Activated naive CD4-positive, alpha-beta T cell treated with anti-CD3 and anti-CD28 coated beads, Interleukin-2, amount 50 U/mL, for 24 hours (primary cell): Measurements from ENCODE around the gene PLXNA2.

Experiments
- H3K27ac Mint-ChIP-seq: one replicate; pipeline ENCODE4 v1.8.0; 2021; ENCODE audit warnings: mild to moderate bottlenecking, mixed read lengths
- H3K27me3 Mint-ChIP-seq: one replicate; pipeline ENCODE4 v1.8.0; 2021; ENCODE audit warnings: mixed read lengths
- H3K36me3 Mint-ChIP-seq: one replicate; pipeline ENCODE4 v1.8.0; 2021; ENCODE audit warnings: mixed read lengths
- H3K4me1 Mint-ChIP-seq: one replicate; pipeline ENCODE4 v1.8.0; 2021; ENCODE audit warnings: mixed read lengths
- H3K4me3 Mint-ChIP-seq: one replicate; pipeline ENCODE4 v1.8.0; 2021; ENCODE audit warnings: mild to moderate bottlenecking, mixed read lengths
- H3K9me3 Mint-ChIP-seq: one replicate; pipeline ENCODE4 v1.8.0; 2021; ENCODE audit warnings: mixed read lengths

The PLXNA2 gene

DNA sequence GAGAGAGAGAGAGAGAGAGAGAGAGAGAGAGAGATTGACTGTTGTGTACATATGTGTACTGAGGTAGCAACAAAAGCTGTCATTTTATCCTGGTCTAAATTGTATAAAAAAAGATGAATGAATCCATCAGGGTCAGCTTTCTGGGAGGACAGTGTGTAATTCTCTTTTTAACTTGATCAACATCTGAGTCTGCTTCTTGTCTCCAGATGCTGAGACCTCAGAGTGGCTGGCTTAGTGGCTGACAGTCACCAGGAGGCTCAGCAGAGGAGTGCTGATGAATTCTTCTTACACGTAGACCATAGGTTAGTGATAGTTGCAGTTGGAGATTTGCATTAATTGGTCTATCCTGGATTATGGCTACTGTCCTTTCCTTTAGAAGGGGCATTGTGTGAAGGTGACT is 28.5 kb upstream of the PLXNA2 start:
- no peak overlapping the region for H3K4me3 Mint-ChIP-seq
- H3K27me3 Mint-ChIP-seq: peaks cover 38% of the 10 kb centered on the region
- H3K36me3 Mint-ChIP-seq: no peaks in the 10 kb centered on the region
- H3K27ac Mint-ChIP-seq: no peak overlapping the region
- H3K9me3 Mint-ChIP-seq: no peaks in the 10 kb centered on the region
- no peaks in the 10 kb centered on the region for H3K4me1 Mint-ChIP-seq

DNA sequence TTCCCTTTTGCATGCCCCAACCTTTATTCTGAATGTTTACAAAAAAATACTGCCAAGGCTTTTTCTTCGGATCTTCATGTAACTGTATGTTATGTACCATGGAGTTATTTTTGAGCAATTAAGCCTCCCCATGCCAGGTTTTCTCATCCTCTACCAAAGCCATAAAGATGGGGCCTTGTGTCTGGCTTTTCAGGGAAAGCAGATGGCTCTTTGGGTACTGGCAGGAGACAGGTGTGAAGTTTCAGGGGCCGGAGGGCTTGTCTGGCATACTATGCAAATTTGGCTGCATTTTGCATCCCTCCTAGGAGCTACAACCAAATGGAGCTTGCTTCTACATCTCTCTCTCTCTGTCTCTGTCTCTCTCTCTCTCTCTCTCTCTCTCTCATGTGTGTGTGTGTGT is 28.1 kb upstream of the PLXNA2 start:
- H3K27ac Mint-ChIP-seq: no peak overlapping the region

GRCh38 chr1:208271236-208271635 is 27.1 kb upstream of the PLXNA2 start:
- H3K27me3 Mint-ChIP-seq: peaks cover 34% of the 10 kb centered on the region

More for the DNA sequence above, 28.1 kb upstream of the PLXNA2 start:
- Mint-ChIP-seq H3K4me3 (no peak overlapping the region), H3K36me3 (no peaks in the 10 kb centered on the region), H3K27me3 (peaks cover 40% of the 10 kb centered on the region), H3K9me3 (no peaks in the 10 kb centered on the region), H3K4me1 (no peaks in the 10 kb centered on the region)

GRCh38 chr1:208270651-208271141 is 26.5 kb upstream of the PLXNA2 start:
- no peak overlapping the region for H3K27ac Mint-ChIP-seq
- H3K36me3 Mint-ChIP-seq: no peaks in the 10 kb centered on the region
- no peaks in the 10 kb centered on the region for H3K4me1 Mint-ChIP-seq
- no peak overlapping the region for H3K4me3 Mint-ChIP-seq
- H3K9me3 Mint-ChIP-seq: no peaks in the 10 kb centered on the region
- peaks cover 31% of the 10 kb centered on the region for H3K27me3 Mint-ChIP-seq

More at GRCh38 chr1:208271236-208271635, 27.1 kb upstream of the PLXNA2 start:
- no peaks in the 10 kb centered on the region for H3K9me3 Mint-ChIP-seq
- no peaks in the 10 kb centered on the region for H3K4me1 Mint-ChIP-seq
- H3K27ac Mint-ChIP-seq: no peak overlapping the region
- no peaks in the 10 kb centered on the region for H3K36me3 Mint-ChIP-seq
- H3K4me3 Mint-ChIP-seq: no peak overlapping the region

- Mint-ChIP-seq H3K27me3 (peaks cover 26% of the 10 kb centered on the region), H3K9me3 (no peaks in the 10 kb centered on the region), H3K4me1 (no peaks in the 10 kb centered on the region), H3K27ac (no peak overlapping the region), H3K4me3 (no peak overlapping the region), H3K36me3 (no peaks in the 10 kb centered on the region)
Measured at GRCh38 chr1:208269338-208269666, 25.1 kb upstream of the PLXNA2 start.

DNA sequence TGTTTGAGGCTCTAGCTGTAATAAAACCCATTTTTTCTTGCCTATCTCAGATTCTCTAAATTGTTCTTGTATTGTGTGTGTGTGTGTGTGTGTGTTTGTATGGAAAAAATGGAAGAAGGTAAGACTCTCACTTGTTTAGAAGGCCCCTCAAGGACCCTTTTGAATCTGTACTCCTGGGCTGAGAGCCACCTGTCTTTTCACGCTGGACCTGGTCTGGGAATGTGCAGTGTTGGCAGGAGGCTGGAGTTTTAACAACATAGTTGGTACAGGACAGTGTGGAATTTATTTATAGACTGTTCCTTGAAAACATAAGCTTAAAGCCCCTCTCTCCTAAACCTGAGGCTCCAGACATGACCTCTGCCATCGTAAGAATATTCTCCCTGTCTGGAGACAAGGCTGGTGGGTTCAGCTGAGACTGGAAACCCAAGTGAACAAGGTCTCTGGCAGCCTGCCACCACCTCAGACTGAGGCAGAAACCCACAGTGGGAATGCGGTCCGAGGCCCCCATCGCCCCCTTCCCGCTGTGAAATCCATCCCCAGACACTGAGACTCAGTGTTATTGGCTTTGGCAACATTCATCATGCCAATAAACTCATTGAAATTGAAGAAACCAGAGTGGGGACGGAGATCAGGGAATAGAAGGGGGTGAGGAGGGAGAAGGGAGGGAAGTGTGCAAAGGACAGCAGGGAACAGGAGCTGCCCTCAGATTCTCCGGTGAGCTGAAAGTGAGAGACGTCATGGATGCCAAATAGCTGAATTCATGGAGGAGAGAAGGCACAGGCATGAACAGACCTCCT is 24.6 kb upstream of the PLXNA2 start:
- Mint-ChIP-seq H3K4me3 (no peak overlapping the region), H3K4me1 (no peaks in the 10 kb centered on the region), H3K9me3 (no peaks in the 10 kb centered on the region), H3K27ac (no peak overlapping the region), H3K27me3 (peaks cover 26% of the 10 kb centered on the region), H3K36me3 (no peaks in the 10 kb centered on the region)

DNA sequence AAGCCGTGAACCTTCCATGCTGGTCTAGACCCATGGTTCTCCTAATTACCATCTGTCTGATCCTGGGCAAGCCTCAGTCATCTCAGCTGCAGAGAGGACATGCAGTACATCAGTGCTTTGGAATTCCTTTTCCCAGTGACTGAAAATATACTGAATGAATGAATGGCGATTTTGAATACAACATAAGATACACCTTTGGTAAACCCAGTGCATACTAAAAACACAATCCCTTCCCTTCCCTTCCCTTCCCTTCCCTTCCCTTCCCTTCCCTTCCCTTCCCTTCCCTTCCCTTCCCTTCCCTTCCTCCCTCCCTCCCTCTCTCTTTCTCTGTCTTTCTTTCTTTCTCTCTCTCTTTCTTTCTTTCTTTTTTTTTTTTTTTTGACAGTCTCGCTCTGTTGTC is 21.3 kb upstream of the PLXNA2 start:
- H3K9me3 Mint-ChIP-seq: no peaks in the 10 kb centered on the region

GRCh38 chr1:208265122-208265469 is 20.9 kb upstream of the PLXNA2 start:
- peaks cover 22% of the 10 kb centered on the region for H3K27me3 Mint-ChIP-seq
- H3K9me3 Mint-ChIP-seq: no peaks in the 10 kb centered on the region
- H3K27ac Mint-ChIP-seq: no peak overlapping the region
- H3K36me3 Mint-ChIP-seq: no peaks in the 10 kb centered on the region
- no peak overlapping the region for H3K4me3 Mint-ChIP-seq
- H3K4me1 Mint-ChIP-seq: no peaks in the 10 kb centered on the region

More for the DNA sequence above, 21.3 kb upstream of the PLXNA2 start:
- no peaks in the 10 kb centered on the region for H3K36me3 Mint-ChIP-seq
- H3K27me3 Mint-ChIP-seq: peaks cover 23% of the 10 kb centered on the region
- no peak overlapping the region for H3K27ac Mint-ChIP-seq
- no peaks in the 10 kb centered on the region for H3K4me1 Mint-ChIP-seq
- H3K4me3 Mint-ChIP-seq: no peak overlapping the region

DNA sequence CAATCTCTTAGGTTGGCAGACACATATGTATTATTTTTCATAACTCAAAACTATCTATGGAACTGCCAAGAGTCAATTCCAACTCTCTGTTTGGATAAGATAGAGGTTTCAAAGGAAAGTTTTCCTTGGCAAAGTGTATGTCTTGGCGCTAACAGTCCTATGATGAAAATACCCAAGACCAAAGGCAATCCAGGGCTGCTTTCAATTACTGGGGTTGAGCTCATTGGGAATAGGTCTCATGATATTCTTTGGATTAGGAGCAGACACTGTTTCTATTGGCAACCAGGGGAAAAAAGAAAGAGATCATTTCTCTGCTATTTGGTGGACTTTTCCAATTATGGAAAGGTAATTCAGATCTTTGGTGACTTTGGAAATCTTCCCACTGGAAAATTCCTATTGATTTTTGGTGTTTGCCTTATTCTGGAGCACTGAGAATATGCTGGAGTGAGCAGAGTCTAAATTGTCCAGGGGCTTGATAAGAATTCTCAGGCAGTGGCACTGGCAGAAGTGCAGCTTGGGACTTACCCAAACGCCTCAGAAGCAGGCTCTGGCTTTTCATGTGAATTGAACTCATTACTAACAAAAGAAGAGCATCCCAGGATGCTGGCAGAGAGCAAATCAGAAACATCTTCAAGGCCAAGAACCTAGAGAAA is 20.4 kb upstream of the PLXNA2 start:
- peaks cover 20% of the 10 kb centered on the region for H3K27me3 Mint-ChIP-seq
- H3K9me3 Mint-ChIP-seq: no peaks in the 10 kb centered on the region

GRCh38 chr1:208261874-208262273 is 17.7 kb upstream of the PLXNA2 start:
- Mint-ChIP-seq H3K4me1 (no peaks in the 10 kb centered on the region), H3K4me3 (no peak overlapping the region), H3K36me3 (no peaks in the 10 kb centered on the region), H3K27ac (no peak overlapping the region), H3K9me3 (no peaks in the 10 kb centered on the region), H3K27me3 (peaks cover 13% of the 10 kb centered on the region)

More for the DNA sequence above, 20.4 kb upstream of the PLXNA2 start:
- Mint-ChIP-seq H3K27ac (no peak overlapping the region), H3K4me3 (no peak overlapping the region), H3K36me3 (no peaks in the 10 kb centered on the region), H3K4me1 (no peaks in the 10 kb centered on the region)

GRCh38 chr1:208258277-208258676 is 14.1 kb upstream of the PLXNA2 start:
- no peaks in the 10 kb centered on the region for H3K36me3 Mint-ChIP-seq
- no peaks in the 10 kb centered on the region for H3K4me1 Mint-ChIP-seq
- no peaks in the 10 kb centered on the region for H3K9me3 Mint-ChIP-seq
- no peak overlapping the region for H3K27ac Mint-ChIP-seq
- peaks cover 18% of the 10 kb centered on the region for H3K27me3 Mint-ChIP-seq
- no peak overlapping the region for H3K4me3 Mint-ChIP-seq

DNA sequence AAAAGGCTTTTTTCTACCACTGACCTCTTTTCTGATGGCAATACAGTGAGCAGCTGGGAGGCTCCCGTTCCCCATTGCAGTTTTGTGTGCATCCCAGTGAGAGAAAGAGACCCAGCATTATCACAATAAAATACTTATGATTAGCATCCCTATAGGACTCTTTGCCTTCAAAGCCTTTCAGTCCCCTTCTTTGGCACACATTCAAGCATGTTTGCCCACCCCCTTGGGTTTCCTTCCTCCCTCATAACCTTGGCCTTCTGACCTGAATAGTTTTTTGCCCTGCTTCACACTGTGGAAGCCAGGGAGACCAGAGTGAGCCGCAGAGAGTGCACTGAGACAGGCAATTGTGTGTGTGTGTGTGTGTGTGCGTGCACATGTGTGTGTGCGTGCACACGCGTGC is 13.2 kb upstream of the PLXNA2 start:
- no peaks in the 10 kb centered on the region for H3K36me3 Mint-ChIP-seq
- H3K27me3 Mint-ChIP-seq: peaks cover 21% of the 10 kb centered on the region
- no peak overlapping the region for H3K4me3 Mint-ChIP-seq
- no peaks in the 10 kb centered on the region for H3K4me1 Mint-ChIP-seq
- no peak overlapping the region for H3K27ac Mint-ChIP-seq
- no peaks in the 10 kb centered on the region for H3K9me3 Mint-ChIP-seq

DNA sequence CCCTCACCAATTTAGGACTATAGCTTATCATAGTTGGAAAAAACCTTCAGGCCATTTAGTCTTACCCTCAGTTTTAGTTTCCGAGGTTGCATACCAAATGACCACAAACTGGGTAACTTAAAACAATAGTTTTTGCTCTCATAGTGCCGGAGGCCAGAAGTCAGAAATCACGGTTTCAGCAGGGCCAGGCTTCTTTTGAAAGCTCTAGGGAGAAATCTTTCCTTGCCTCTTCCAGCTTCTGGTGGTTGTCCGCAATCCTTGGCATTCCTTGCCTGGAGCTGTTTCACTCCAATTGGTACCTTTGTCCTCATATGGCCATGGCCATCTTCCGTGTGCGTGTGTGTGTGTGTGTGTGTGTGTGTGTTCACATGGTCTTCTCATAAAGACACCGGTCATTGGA is 12.4 kb upstream of the PLXNA2 start:
- H3K27ac Mint-ChIP-seq: no peak overlapping the region
- no peaks in the 10 kb centered on the region for H3K9me3 Mint-ChIP-seq
- H3K27me3 Mint-ChIP-seq: peaks cover 24% of the 10 kb centered on the region
- no peak overlapping the region for H3K4me3 Mint-ChIP-seq
- no peaks in the 10 kb centered on the region for H3K4me1 Mint-ChIP-seq
- no peaks in the 10 kb centered on the region for H3K36me3 Mint-ChIP-seq

DNA sequence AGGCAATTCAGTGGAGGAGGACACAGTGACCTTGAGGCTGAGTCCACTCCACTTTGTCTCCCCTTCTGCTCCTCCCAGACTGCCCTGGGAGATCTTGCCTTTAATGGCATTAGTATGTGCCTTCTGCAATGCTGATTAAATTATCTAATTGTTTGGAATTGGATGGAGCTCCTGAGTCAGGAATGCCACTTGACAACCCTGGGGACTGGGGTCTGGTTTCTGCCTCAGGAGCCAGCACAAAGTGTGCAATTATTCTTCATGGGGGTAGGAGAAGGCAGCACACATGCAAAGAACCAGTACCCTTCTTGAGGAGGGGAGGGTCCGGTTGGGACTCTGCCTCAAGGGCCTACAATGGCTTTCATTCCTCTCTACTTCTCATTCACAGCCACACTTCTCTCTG is 11.9 kb upstream of the PLXNA2 start:
- Mint-ChIP-seq H3K4me3 (no peak overlapping the region), H3K9me3 (no peaks in the 10 kb centered on the region), H3K27ac (no peak overlapping the region), H3K36me3 (no peaks in the 10 kb centered on the region), H3K27me3 (peaks cover 26% of the 10 kb centered on the region), H3K4me1 (no peaks in the 10 kb centered on the region)

- H3K36me3 Mint-ChIP-seq: no peaks in the 10 kb centered on the region
- H3K27ac Mint-ChIP-seq: no peak overlapping the region
- no peak overlapping the region for H3K4me3 Mint-ChIP-seq
- H3K4me1 Mint-ChIP-seq: no peaks in the 10 kb centered on the region
- no peaks in the 10 kb centered on the region for H3K9me3 Mint-ChIP-seq
- H3K27me3 Mint-ChIP-seq: peaks cover 23% of the 10 kb centered on the region
Measured at GRCh38 chr1:208254862-208255261, 10.7 kb upstream of the PLXNA2 start.

DNA sequence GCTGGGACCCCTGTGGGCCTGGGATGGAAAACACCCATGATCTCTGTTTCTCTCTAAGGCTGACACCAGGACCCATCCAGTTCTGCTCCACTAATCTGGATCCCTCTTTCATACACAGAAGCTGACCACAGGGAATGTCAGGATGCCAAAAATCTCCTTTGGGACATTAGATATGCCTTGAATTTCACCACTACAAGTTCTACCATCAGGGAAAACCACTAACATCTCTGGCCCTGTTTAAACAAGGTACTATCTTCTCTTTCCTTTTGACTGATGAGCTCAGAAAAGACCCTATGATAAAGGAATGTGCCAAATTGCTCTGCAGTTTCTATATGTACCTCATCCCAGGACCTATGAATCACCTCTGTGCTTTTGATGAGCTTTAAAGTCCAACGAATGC is 10.2 kb upstream of the PLXNA2 start:
- H3K4me3 Mint-ChIP-seq: no peak overlapping the region
- no peaks in the 10 kb centered on the region for H3K36me3 Mint-ChIP-seq
- H3K27ac Mint-ChIP-seq: no peak overlapping the region
- H3K9me3 Mint-ChIP-seq: no peaks in the 10 kb centered on the region
- H3K27me3 Mint-ChIP-seq: peaks cover 22% of the 10 kb centered on the region
- no peaks in the 10 kb centered on the region for H3K4me1 Mint-ChIP-seq
